Measurements from ENCODE around the gene CSPG4.
"Not testable (repeated sequence)": the region's sequence is repeated elsewhere in the genome, so short reads cannot be mapped to it uniquely, and the experiment has no call there.

The CSPG4 gene

DNA sequence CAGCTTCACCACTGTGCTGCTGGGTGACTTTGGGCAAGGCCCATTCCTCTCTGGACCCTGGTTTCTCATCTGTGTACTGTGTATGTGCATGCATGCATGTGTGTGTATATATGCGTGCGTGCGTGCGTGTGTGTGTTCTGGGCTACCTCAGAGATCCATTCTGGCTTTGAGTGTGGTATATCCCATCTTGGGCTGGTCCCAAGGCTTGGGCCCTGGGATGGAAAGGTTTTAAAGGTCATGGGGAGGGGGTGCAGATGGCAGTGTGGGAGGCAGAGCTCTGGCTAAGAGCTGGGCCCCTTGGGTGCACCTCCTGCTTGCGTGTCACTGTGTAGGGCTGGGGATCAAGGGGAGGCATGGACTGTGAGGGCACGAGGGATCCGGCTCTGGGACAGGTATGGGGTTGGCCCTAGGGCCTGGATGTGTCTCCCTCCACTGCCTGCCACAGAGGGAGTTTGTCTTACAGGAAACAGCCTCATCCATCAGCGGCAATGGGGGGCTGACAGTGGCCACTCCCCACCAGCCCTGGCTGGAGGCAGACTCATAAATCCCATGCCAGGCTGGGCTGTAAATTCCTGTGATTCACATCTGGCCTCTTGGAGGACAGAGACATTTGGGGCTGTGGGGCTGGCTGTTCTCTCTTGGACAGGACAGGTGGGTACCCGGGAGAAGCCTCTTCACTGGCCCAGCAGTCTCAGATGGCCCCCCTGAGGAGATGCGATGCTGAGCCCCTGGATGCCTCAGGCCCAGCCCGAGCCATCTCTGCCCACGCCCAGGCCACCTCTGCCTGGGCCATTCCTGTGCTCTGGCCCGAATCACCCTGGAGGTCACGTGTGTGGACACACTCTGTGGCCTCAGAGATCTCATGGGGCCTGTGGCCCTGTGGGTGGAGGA lies 21.4 kb upstream of the CSPG4 start:
- no peak overlapping the region for H3K27ac ChIP-seq
- H3K4me1 ChIP-seq (ENCODE audit: control insufficient read depth in 1 of 2, insufficient read depth in 1 of 2, low read depth in 1 of 2, low read length in 1 of 2), result peaks cover 14 to 25% of the 10 kb centered on the region in 2 experiments
- H3K4me3 ChIP-seq (ENCODE audit: low read depth in 1 of 2, low read length in 1 of 2), result no peak overlapping the region
- no peaks in the 10 kb centered on the region for H3K9me3 ChIP-seq
- H3K36me3 ChIP-seq, result no peaks in the 10 kb centered on the region
- peaks cover 42% of the 10 kb centered on the region for H3K27me3 ChIP-seq
- TF ChIP-seq, protein P1, sequence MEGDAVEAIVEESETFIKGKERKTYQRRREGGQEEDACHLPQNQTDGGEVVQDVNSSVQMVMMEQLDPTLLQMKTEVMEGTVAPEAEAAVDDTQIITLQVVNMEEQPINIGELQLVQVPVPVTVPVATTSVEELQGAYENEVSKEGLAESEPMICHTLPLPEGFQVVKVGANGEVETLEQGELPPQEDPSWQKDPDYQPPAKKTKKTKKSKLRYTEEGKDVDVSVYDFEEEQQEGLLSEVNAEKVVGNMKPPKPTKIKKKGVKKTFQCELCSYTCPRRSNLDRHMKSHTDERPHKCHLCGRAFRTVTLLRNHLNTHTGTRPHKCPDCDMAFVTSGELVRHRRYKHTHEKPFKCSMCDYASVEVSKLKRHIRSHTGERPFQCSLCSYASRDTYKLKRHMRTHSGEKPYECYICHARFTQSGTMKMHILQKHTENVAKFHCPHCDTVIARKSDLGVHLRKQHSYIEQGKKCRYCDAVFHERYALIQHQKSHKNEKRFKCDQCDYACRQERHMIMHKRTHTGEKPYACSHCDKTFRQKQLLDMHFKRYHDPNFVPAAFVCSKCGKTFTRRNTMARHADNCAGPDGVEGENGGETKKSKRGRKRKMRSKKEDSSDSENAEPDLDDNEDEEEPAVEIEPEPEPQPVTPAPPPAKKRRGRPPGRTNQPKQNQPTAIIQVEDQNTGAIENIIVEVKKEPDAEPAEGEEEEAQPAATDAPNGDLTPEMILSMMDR (IDR thresholded peaks at IDR 0.05), result no peak

DNA sequence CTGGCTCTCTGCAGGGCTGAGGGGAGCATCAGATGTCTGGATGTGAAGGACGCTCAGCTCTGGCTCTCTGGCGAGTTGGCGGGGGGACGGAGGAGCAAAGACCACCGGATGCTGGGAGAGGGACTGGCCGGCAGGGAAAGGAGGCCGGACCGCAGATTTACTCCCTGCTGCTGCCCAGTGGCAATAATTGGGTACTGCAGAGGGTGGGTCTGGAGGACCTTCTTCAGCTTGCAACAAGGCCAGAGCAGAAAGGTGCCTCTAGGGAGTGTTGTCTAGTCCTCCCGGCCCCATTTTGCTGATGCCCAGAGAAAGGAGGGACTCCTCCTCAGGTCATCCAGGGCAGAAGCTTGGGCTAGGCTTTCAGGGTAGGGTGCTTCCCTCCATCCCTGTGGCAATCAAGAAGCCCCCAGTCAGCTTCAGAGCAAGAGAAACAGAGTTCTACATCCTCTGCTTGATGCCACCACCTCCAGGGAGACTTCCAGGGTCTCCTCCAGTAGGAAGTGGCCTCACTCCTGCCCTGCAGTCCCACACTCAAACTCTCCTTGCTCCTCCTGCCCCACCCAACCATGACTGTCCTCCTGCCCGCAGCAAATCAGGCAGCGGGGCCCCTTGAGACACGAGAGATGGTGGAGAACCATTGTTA lies 20.3 kb upstream of the CSPG4 start:
- Histone ChIP-seq H3K27ac (no peak overlapping the region), H3K4me3 (ENCODE audit: low read depth in 1 of 2, low read length in 1 of 2) (no peak overlapping the region), H3K27me3 (peaks cover 40% of the 10 kb centered on the region), H3K9me3 (no peaks in the 10 kb centered on the region), H3K36me3 (no peaks in the 10 kb centered on the region), H3K4me1 (ENCODE audit: control insufficient read depth in 1 of 2, insufficient read depth in 1 of 2, low read depth in 1 of 2, low read length in 1 of 2) (peaks cover 9 to 15% of the 10 kb centered on the region in 2 experiments)
- TF ChIP-seq, protein P1 (IDR thresholded peaks at IDR 0.05), result peak; percentile 76

GRCh38 chr15:75732177-75732808 lies 19.6 kb upstream of the CSPG4 start:
- Histone ChIP-seq H3K36me3 (no peaks in the 10 kb centered on the region), H3K9me3 (no peaks in the 10 kb centered on the region), H3K4me1 (ENCODE audit: control insufficient read depth in 1 of 2, insufficient read depth in 1 of 2, low read depth in 1 of 2, low read length in 1 of 2) (peaks cover 9 to 13% of the 10 kb centered on the region in 2 experiments), H3K27ac (no peak overlapping the region), H3K4me3 (ENCODE audit: low read depth in 1 of 2, low read length in 1 of 2) (no peak overlapping the region), H3K27me3 (peaks cover 40% of the 10 kb centered on the region)
- TF ChIP-seq, protein P1 (IDR thresholded peaks at IDR 0.05), result no peak

GRCh38 chr15:75731248-75732151 lies 18.9 kb upstream of the CSPG4 start:
- Histone ChIP-seq H3K36me3 (no peaks in the 10 kb centered on the region), H3K9me3 (no peaks in the 10 kb centered on the region), H3K27ac (no peak overlapping the region), H3K27me3 (peaks cover 39% of the 10 kb centered on the region), H3K4me1 (ENCODE audit: control insufficient read depth in 1 of 2, insufficient read depth in 1 of 2, low read depth in 1 of 2, low read length in 1 of 2) (peaks cover 9 to 13% of the 10 kb centered on the region in 2 experiments), H3K4me3 (ENCODE audit: low read depth in 1 of 2, low read length in 1 of 2) (no peak overlapping the region)
- TF ChIP-seq, protein P1 (IDR thresholded peaks at IDR 0.05), result no peak

DNA sequence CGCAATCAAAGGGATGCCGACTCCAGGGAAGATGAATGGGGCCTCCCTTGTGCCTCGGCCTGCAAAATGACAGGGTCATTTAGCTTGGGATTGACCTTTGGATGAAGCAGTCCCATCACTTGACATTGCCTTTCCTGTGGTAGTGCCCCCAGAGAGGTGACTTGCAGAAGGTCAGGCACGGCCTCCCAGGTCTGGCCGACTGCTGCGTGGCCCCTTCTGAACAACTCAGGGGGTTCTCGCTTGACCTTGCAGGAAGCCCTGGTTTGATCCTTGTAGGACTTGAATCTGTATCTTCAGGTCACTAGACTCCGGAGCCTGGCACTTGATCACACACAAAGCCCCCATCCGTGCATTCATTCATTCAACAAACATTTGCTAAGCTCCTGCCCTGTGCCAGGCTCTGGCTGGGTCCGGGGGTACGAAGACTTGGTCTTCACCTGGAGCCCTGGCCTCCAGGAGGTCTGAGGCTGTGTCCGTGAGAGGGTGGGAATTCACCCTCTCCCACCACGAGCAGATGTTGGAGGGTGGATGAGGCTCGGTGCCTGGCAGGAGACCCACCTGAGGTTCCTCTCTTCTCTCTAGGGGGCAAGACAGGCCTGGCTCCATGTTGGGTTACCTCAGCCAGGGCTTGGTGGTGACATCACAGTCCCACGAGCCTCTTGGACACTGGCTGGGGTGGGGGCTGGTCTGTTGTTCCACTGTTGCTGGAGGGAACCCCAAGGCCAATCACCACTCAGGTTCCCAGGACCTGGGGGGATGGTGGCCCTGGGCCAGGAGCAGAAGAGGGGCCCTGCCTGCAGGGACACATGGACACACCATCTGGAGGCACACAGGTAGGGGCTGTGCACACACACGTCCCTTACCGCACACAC lies 18.0 kb upstream of the CSPG4 start:
- not testable (repeated sequence) for H3K27ac ChIP-seq; H3K4me3 ChIP-seq (ENCODE audit: low read depth in 1 of 2, low read length in 1 of 2); H3K36me3 ChIP-seq; H3K9me3 ChIP-seq
- peaks cover 9 to 13% of the 10 kb centered on the region in 2 experiments for H3K4me1 ChIP-seq (ENCODE audit: control insufficient read depth in 1 of 2, insufficient read depth in 1 of 2, low read depth in 1 of 2, low read length in 1 of 2)
- peaks cover 39% of the 10 kb centered on the region for H3K27me3 ChIP-seq
